ENCODE results near the gene WDR36. TPM values are rescaled to one million over a fixed set of nuclear protein-coding genes. Genes with fewer than 3 reads are reported as not detected.

The WDR36 gene
- total RNA-seq, 4 donors from 2014 or later: 13.7 to 26.3 (median 19.9) TPM

DNA sequence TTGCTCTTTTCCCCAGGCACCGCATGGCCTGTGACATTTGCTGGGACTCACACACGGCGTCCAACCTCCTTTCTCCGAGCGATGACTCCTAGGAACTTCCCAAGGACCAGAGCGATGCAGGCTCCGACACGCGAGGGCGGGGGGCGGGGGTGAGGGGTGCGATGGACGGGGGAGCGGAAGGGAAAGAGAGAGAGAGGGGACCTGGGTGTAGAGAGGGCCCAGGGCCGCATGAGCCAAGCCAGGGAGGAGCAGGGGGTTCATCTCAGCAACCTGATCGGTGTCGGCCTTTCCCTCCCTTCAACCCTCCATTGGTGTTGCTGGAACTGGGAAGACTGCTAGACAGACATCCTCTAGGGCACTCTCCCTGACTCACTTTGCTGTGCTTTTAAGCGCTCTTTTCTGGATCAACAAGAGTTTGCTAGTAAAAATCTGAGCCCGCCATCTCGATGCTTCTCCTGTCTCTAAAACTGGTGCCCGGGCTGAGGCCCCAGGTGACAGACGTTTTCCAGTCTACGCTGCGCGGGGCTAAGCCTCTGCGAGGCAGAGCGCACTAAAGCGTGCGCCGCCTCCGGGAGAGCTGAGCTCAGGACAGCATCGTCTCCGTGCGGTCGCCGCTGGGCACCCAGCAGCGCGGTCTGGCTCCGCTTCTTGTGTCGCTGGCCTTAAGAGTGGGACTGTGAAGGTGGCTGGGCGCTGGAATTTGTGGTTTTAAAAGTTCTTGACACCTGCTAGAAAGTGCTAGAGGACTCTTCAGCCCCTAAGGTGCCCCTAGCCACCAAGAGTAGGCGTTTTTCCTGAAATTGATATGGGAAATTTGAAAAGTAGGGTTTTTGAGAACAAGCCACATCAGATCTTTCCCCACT, 21.6 kb upstream of the WDR36 start:
- no peaks in the 10 kb centered on the region for H3K36me3 ChIP-seq
- 21% methylated on average over 28 of the region's 42 CpGs for WGBS
- peaks cover 14 to 52% (median 39%) of the 10 kb centered on the region in 4 donors for H3K4me1 ChIP-seq
- no peak for DNase-seq (ENCODE audit: extremely low spot score)
- TF ChIP-seq POLR2A (IDR thresholded peaks at IDR 0.05; ENCODE audit: low read depth) (no peak), EP300 (IDR thresholded peaks at IDR 0.05) (no peak), POLR2AphosphoS5 (IDR thresholded peaks at IDR 0.05) (no peak)
- no peaks in the 10 kb centered on the region for H3K9me3 ChIP-seq
- no peak overlapping the region for H3K27ac ChIP-seq (replicated peaks in 1 of 4)
- intact Hi-C loops (cut with DNase I): loop anchor here (5.0 kb wide), 1 partner anchor 313 kb away; no protein-coding TSS in a partner anchor
- peaks cover 0 to 31% (median 3%) of the 10 kb centered on the region in 4 donors for H3K27me3 ChIP-seq
- peak overlapping the region; percentile 34 to 48 (median 39) for H3K4me3 ChIP-seq

DNA sequence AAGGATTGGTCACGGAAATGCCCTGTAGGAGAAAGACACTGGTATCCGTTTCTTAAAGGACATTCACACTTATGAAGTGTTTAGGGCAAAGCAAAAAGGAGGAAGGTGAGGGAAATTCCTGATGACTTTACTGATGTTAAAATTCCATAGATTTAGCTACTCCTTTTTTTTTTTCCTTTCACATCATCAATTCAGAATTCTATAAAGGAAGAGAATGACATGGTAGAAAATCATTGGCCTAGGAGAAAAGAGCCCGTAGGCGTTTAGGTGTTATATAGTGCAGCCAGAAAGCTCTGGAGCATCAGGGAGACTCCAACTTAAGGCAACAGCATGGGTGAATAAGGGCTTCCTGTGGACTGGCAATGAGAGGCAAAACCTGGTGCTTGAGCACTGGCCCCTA, 20.7 kb upstream of the WDR36 start, which contains the start of gene TSLP:
Gene TSLP, plus strand, starts transcription at position 301 of the 400 bp plus-strand sequence. CDS start 178 bp downstream, outside the sequence.
- no peaks in the 10 kb centered on the region for H3K9me3 ChIP-seq
- peaks cover 14 to 49% (median 42%) of the 10 kb centered on the region in 4 donors for H3K4me1 ChIP-seq
- 86% methylated on average over 4 of the region's 4 CpGs for WGBS
- peaks cover 0 to 29% (median 3%) of the 10 kb centered on the region in 4 donors for H3K27me3 ChIP-seq
- H3K4me3 ChIP-seq: peak within 1 kb of the TSS; percentile 58 to 68 (median 63)
- peak within 1 kb of the TSS in 2 of 4 donors; percentile 62 to 63 for H3K27ac ChIP-seq (replicated peaks in 1 of 4)
- H3K36me3 ChIP-seq: no peaks in the 10 kb centered on the region
- DNase-seq (ENCODE audit: extremely low spot score): no peak
- TF ChIP-seq POLR2AphosphoS5 (IDR thresholded peaks at IDR 0.05) (no peak), POLR2A (IDR thresholded peaks at IDR 0.05; ENCODE audit: low read depth) (no peak), EP300 (IDR thresholded peaks at IDR 0.05) (no peak)
- TF ChIP-seq, protein P1, sequence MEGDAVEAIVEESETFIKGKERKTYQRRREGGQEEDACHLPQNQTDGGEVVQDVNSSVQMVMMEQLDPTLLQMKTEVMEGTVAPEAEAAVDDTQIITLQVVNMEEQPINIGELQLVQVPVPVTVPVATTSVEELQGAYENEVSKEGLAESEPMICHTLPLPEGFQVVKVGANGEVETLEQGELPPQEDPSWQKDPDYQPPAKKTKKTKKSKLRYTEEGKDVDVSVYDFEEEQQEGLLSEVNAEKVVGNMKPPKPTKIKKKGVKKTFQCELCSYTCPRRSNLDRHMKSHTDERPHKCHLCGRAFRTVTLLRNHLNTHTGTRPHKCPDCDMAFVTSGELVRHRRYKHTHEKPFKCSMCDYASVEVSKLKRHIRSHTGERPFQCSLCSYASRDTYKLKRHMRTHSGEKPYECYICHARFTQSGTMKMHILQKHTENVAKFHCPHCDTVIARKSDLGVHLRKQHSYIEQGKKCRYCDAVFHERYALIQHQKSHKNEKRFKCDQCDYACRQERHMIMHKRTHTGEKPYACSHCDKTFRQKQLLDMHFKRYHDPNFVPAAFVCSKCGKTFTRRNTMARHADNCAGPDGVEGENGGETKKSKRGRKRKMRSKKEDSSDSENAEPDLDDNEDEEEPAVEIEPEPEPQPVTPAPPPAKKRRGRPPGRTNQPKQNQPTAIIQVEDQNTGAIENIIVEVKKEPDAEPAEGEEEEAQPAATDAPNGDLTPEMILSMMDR (IDR thresholded peaks at IDR 0.05): no peak
- intact Hi-C loops (cut with DNase I): loop anchor here (5.0 kb wide), 1 partner anchor 314 kb away; no protein-coding TSS in a partner anchor

DNA sequence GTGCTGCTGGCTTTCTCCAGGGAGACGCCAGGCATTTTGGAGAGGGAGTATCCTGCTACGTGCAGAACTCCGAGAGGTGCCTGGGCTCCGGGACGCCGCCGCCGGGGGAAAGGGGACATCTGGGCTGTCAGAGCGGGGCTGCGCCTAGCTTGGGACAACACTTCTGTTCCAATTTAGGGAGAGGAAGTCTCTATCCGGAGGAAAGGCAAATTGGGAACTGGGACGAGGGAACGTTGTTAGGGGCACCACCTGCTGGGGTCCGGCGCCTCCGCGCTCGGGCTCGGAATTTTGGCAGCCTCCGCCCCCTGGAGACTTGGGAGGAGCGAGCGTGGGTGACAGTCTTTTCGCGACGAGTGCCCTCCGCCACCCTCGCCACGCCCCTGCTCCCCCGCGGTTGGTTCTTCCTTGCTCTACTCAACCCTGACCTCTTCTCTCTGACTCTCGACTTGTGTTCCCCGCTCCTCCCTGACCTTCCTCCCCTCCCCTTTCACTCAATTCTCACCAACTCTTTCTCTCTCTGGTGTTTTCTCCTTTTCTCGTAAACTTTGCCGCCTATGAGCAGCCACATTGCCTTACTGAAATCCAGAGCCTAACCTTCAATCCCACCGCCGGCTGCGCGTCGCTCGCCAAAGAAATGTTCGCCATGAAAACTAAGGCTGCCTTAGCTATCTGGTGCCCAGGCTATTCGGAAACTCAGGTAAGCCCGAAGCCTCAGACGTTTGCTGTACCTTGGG, 19.0 kb upstream of the WDR36 start:
- peak overlapping the region; percentile 56 to 66 (median 62) for H3K27ac ChIP-seq (replicated peaks in 1 of 4)
- 3% methylated on average over 44 of the region's 44 CpGs for WGBS

DNA sequence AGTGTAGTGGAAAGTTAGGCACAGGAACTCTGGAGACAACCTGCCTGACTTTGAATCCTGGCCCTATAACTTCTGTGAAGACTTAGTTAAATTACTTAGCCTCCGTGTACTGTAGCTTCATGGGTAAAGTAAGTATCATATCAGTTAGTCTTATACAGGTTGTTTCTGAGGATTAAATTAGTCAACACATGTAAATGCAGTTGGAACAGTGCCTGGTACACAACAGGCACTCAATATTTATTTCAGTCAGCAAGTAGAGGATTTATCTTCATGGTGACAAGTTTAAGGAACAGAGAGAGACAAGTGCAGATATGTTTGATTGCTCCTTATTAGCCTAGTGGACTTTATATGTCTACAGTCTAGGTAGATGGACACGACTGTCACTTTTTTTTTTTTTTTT, 17.9 kb upstream of the WDR36 start:
- intact Hi-C loops (cut with DNase I): loop anchor here (5.0 kb wide), 1 partner anchor 317 kb away; no protein-coding TSS in a partner anchor
- Histone ChIP-seq H3K9me3 (no peaks in the 10 kb centered on the region), H3K36me3 (no peaks in the 10 kb centered on the region), H3K27ac (replicated peaks in 1 of 4) (no peak overlapping the region), H3K27me3 (peaks cover 0 to 16% (median 3%) of the 10 kb centered on the region in 4 donors), H3K4me3 (peak overlapping the region; percentile 58 to 68 (median 63)), H3K4me1 (peaks cover 14 to 49% (median 41%) of the 10 kb centered on the region in 4 donors)
- no peak for DNase-seq (ENCODE audit: extremely low spot score)
- TF ChIP-seq, protein P1 (IDR thresholded peaks at IDR 0.05): no peak
- TF ChIP-seq POLR2A (IDR thresholded peaks at IDR 0.05; ENCODE audit: low read depth): no peak
- TF ChIP-seq EP300 (IDR thresholded peaks at IDR 0.05): no peak
- TF ChIP-seq POLR2AphosphoS5 (IDR thresholded peaks at IDR 0.05): no peak
- 79% methylated on average over 2 of the region's 2 CpGs for WGBS

More for the DNA sequence above, 19.0 kb upstream of the WDR36 start:
- Histone ChIP-seq H3K36me3 (no peaks in the 10 kb centered on the region), H3K27me3 (peaks cover 0 to 16% (median 3%) of the 10 kb centered on the region in 4 donors), H3K4me3 (peak overlapping the region; percentile 58 to 68 (median 63)), H3K9me3 (no peaks in the 10 kb centered on the region), H3K4me1 (peaks cover 14 to 49% (median 41%) of the 10 kb centered on the region in 4 donors)
- TF ChIP-seq, protein P1 (IDR thresholded peaks at IDR 0.05): peak in 1 of 3 experiments; percentile 11
- TF ChIP-seq POLR2AphosphoS5 (IDR thresholded peaks at IDR 0.05) (peak in 1 of 2 donors; percentile 23), EP300 (IDR thresholded peaks at IDR 0.05) (no peak)
- intact Hi-C loops (cut with DNase I): loop anchor here (5.0 kb wide), 1 partner anchor 316 kb away; no protein-coding TSS in a partner anchor
- DNase-seq (ENCODE audit: extremely low spot score): peak; percentile 93
